Measurements from ENCODE around the gene SLC1A5.

The SLC1A5 gene

GRCh38 chr19:46755077-46755852, 33.1 kb downstream of the SLC1A5 start:
- Histone ChIP-seq H3K9me3 (ENCODE audit: control insufficient read depth in 2 of 2, low read length in 2 of 2) (no peaks in the 10 kb centered on the region), H3K27ac (ENCODE audit: low read length) (no peak overlapping the region), H3K4me1 (ENCODE audit: control insufficient read depth, insufficient read depth, low read length) (peaks cover 12% of the 10 kb centered on the region), H3K27me3 (ENCODE audit: control insufficient read depth in 1 of 2, insufficient read depth in 2 of 2, low read length in 2 of 2) (no peaks in the 10 kb centered on the region), H3K4me3 (ENCODE audit: low read length in 2 of 2) (no peak overlapping the region), H3K9ac (ENCODE audit: low read length in 2 of 2) (no peak overlapping the region), H3K36me3 (ENCODE audit: control insufficient read depth in 2 of 2, insufficient read depth in 2 of 2, low read length in 2 of 2) (peaks cover 0 to 16% of the 10 kb centered on the region in 2 donors)

- Histone ChIP-seq H3K9me3 (ENCODE audit: control insufficient read depth in 2 of 2, low read length in 2 of 2) (no peaks in the 10 kb centered on the region), H3K4me1 (ENCODE audit: control insufficient read depth, insufficient read depth, low read length) (peaks cover 15% of the 10 kb centered on the region), H3K9ac (ENCODE audit: low read length in 2 of 2) (no peak overlapping the region), H3K27ac (ENCODE audit: low read length) (no peak overlapping the region), H3K4me3 (ENCODE audit: low read length in 2 of 2) (no peak overlapping the region), H3K27me3 (ENCODE audit: control insufficient read depth in 1 of 2, insufficient read depth in 2 of 2, low read length in 2 of 2) (no peaks in the 10 kb centered on the region), H3K36me3 (ENCODE audit: control insufficient read depth in 2 of 2, insufficient read depth in 2 of 2, low read length in 2 of 2) (peaks cover 0 to 20% of the 10 kb centered on the region in 2 donors)
Observed at GRCh38 chr19:46753420-46754155, 34.8 kb downstream of the SLC1A5 start.

GRCh38 chr19:46748325-46749109, 39.9 kb downstream of the SLC1A5 start:
- H3K4me3 ChIP-seq (ENCODE audit: low read length in 2 of 2), result no peak overlapping the region
- no peaks in the 10 kb centered on the region for H3K9me3 ChIP-seq (ENCODE audit: control insufficient read depth in 2 of 2, low read length in 2 of 2)
- H3K27me3 ChIP-seq (ENCODE audit: control insufficient read depth in 1 of 2, insufficient read depth in 2 of 2, low read length in 2 of 2), result no peaks in the 10 kb centered on the region
- H3K36me3 ChIP-seq (ENCODE audit: control insufficient read depth in 2 of 2, insufficient read depth in 2 of 2, low read length in 2 of 2), result peaks cover 0 to 12% of the 10 kb centered on the region in 2 donors
- H3K9ac ChIP-seq (ENCODE audit: low read length in 2 of 2), result no peak overlapping the region
- no peak overlapping the region for H3K27ac ChIP-seq (ENCODE audit: low read length)
- H3K4me1 ChIP-seq (ENCODE audit: control insufficient read depth, insufficient read depth, low read length), result peaks cover 30% of the 10 kb centered on the region

- H3K27ac ChIP-seq (ENCODE audit: low read length), result no peak within 1 kb of the TSS
- no peaks in the 10 kb centered on the region for H3K27me3 ChIP-seq (ENCODE audit: control insufficient read depth in 1 of 2, insufficient read depth in 2 of 2, low read length in 2 of 2)
- H3K4me1 ChIP-seq (ENCODE audit: control insufficient read depth, insufficient read depth, low read length), result peaks cover 40% of the 10 kb centered on the region
- H3K9me3 ChIP-seq (ENCODE audit: control insufficient read depth in 2 of 2, low read length in 2 of 2), result no peaks in the 10 kb centered on the region
- H3K9ac ChIP-seq (ENCODE audit: low read length in 2 of 2), result peak within 1 kb of the TSS; percentile 76 to 92
- H3K36me3 ChIP-seq (ENCODE audit: control insufficient read depth in 2 of 2, insufficient read depth in 2 of 2, low read length in 2 of 2), result peaks cover 4 to 5% of the 10 kb centered on the region in 2 donors
- H3K4me3 ChIP-seq (ENCODE audit: low read length in 2 of 2), result peak within 1 kb of the TSS; percentile 88 to 89
Observed at GRCh38 chr19:46746281-46747057, 41.9 kb downstream of the SLC1A5 start, which contains the start of gene STRN4. Gene STRN4 (minus strand): TSS chr19:46746450. CDS start chr19:46746430, 20 bp downstream.

- Histone ChIP-seq H3K27me3 (ENCODE audit: control insufficient read depth in 1 of 2, insufficient read depth in 2 of 2, low read length in 2 of 2) (no peaks in the 10 kb centered on the region), H3K36me3 (ENCODE audit: control insufficient read depth in 2 of 2, insufficient read depth in 2 of 2, low read length in 2 of 2) (peaks cover 4 to 5% of the 10 kb centered on the region in 2 donors), H3K4me1 (ENCODE audit: control insufficient read depth, insufficient read depth, low read length) (peaks cover 45% of the 10 kb centered on the region), H3K9ac (ENCODE audit: low read length in 2 of 2) (peak within 1 kb of the TSS; percentile 76 to 92), H3K9me3 (ENCODE audit: control insufficient read depth in 2 of 2, low read length in 2 of 2) (no peaks in the 10 kb centered on the region), H3K27ac (ENCODE audit: low read length) (no peak within 1 kb of the TSS), H3K4me3 (ENCODE audit: low read length in 2 of 2) (peak within 1 kb of the TSS; percentile 88 to 89)
Observed at GRCh38 chr19:46745521-46746280, 42.7 kb downstream of the SLC1A5 start, which contains the start of gene FKRP. Gene FKRP (plus strand): TSS chr19:46746057. CDS start chr19:46755451, 9,394 bp downstream.

GRCh38 chr19:46745030-46745429, 43.4 kb downstream of the SLC1A5 start:
- Histone ChIP-seq H3K4me1 (ENCODE audit: control insufficient read depth, insufficient read depth, low read length) (peaks cover 48% of the 10 kb centered on the region), H3K27ac (ENCODE audit: low read length) (no peak overlapping the region), H3K27me3 (ENCODE audit: control insufficient read depth in 1 of 2, insufficient read depth in 2 of 2, low read length in 2 of 2) (no peaks in the 10 kb centered on the region), H3K9ac (ENCODE audit: low read length in 2 of 2) (peak overlapping the region; percentile 76 to 92), H3K4me3 (ENCODE audit: low read length in 2 of 2) (peak overlapping the region; percentile 88 to 89), H3K36me3 (ENCODE audit: control insufficient read depth in 2 of 2, insufficient read depth in 2 of 2, low read length in 2 of 2) (peaks cover 4 to 5% of the 10 kb centered on the region in 2 donors), H3K9me3 (ENCODE audit: control insufficient read depth in 2 of 2, low read length in 2 of 2) (no peaks in the 10 kb centered on the region)

GRCh38 chr19:46744005-46744691, 44.2 kb downstream of the SLC1A5 start:
- no peak overlapping the region for H3K27ac ChIP-seq (ENCODE audit: low read length)
- peaks cover 55% of the 10 kb centered on the region for H3K4me1 ChIP-seq (ENCODE audit: control insufficient read depth, insufficient read depth, low read length)
- H3K36me3 ChIP-seq (ENCODE audit: control insufficient read depth in 2 of 2, insufficient read depth in 2 of 2, low read length in 2 of 2), result peaks cover 2 to 5% of the 10 kb centered on the region in 2 donors
- peak overlapping the region in 1 of 2 donors; percentile 88 for H3K4me3 ChIP-seq (ENCODE audit: low read length in 2 of 2)
- H3K9me3 ChIP-seq (ENCODE audit: control insufficient read depth in 2 of 2, low read length in 2 of 2), result no peaks in the 10 kb centered on the region
- H3K27me3 ChIP-seq (ENCODE audit: control insufficient read depth in 1 of 2, insufficient read depth in 2 of 2, low read length in 2 of 2), result no peaks in the 10 kb centered on the region
- H3K9ac ChIP-seq (ENCODE audit: low read length in 2 of 2), result no peak overlapping the region

GRCh38 chr19:46742926-46743480, 45.4 kb downstream of the SLC1A5 start:
- peaks cover 61% of the 10 kb centered on the region for H3K4me1 ChIP-seq (ENCODE audit: control insufficient read depth, insufficient read depth, low read length)
- H3K27ac ChIP-seq (ENCODE audit: low read length), result no peak overlapping the region
- H3K36me3 ChIP-seq (ENCODE audit: control insufficient read depth in 2 of 2, insufficient read depth in 2 of 2, low read length in 2 of 2), result peaks cover 7 to 8% of the 10 kb centered on the region in 2 donors

GRCh38 chr19:46741447-46741846, 46.9 kb downstream of the SLC1A5 start:
- no peaks in the 10 kb centered on the region for H3K27me3 ChIP-seq (ENCODE audit: control insufficient read depth in 1 of 2, insufficient read depth in 2 of 2, low read length in 2 of 2)
- H3K27ac ChIP-seq (ENCODE audit: low read length), result no peak overlapping the region
- no peak overlapping the region for H3K4me3 ChIP-seq (ENCODE audit: low read length in 2 of 2)
- H3K9me3 ChIP-seq (ENCODE audit: control insufficient read depth in 2 of 2, low read length in 2 of 2), result no peaks in the 10 kb centered on the region
- peaks cover 64% of the 10 kb centered on the region for H3K4me1 ChIP-seq (ENCODE audit: control insufficient read depth, insufficient read depth, low read length)
- H3K36me3 ChIP-seq (ENCODE audit: control insufficient read depth in 2 of 2, insufficient read depth in 2 of 2, low read length in 2 of 2), result peaks cover 12 to 19% of the 10 kb centered on the region in 2 donors
- H3K9ac ChIP-seq (ENCODE audit: low read length in 2 of 2), result no peak overlapping the region

More at GRCh38 chr19:46742926-46743480, 45.4 kb downstream of the SLC1A5 start:
- H3K27me3 ChIP-seq (ENCODE audit: control insufficient read depth in 1 of 2, insufficient read depth in 2 of 2, low read length in 2 of 2), result no peaks in the 10 kb centered on the region
- no peak overlapping the region for H3K9ac ChIP-seq (ENCODE audit: low read length in 2 of 2)
- H3K9me3 ChIP-seq (ENCODE audit: control insufficient read depth in 2 of 2, low read length in 2 of 2), result no peaks in the 10 kb centered on the region
- no peak overlapping the region for H3K4me3 ChIP-seq (ENCODE audit: low read length in 2 of 2)
